Activated CD4-positive, alpha-beta T cell treated with anti-CD3 and anti-CD28 coated beads, Interleukin-2, amount 10 ng/mL, durations not matched to agents 7 days and 5 days (primary cell): Measurements from ENCODE around the gene DNAJC16. TPM values are rescaled to one million over a fixed set of nuclear protein-coding genes. Genes with fewer than 3 reads are reported as not detected.
"Not testable (repeated sequence)": the region's sequence is repeated elsewhere in the genome, so short reads cannot be mapped to it uniquely, and the experiment has no call there.

ENCODE experiments used
- CTCF ChIA-PET: fragments of 350-600 bp; sonication (Branson Sonifier 250); formaldehyde crosslinking; loops from one replicate; lab custom pipeline; 2021; ENCODE audit warnings: antibody characterized with exemption; lab: Charles Lee
- POLR2A ChIA-PET: fragments of 350-600 bp; sonication (Branson Sonifier 250); formaldehyde crosslinking; loops from one replicate; lab custom pipeline; 2021; ENCODE audit warnings: antibody characterized with exemption; lab: Charles Lee
- DNase-seq: peaks from one replicate; pipeline ENCODE4 v3.0.0-alpha.2; 2020
- H3K27ac Mint-ChIP-seq: one replicate; pipeline ENCODE4 v1.8.0; 2021; ENCODE audit warnings: mild to moderate bottlenecking, moderate library complexity, mixed read lengths
- H3K27me3 Mint-ChIP-seq: one replicate; pipeline ENCODE4 v1.8.0; 2021; ENCODE audit warnings: mixed read lengths
- H3K36me3 Mint-ChIP-seq: one replicate; pipeline ENCODE4 v1.8.0; 2021; ENCODE audit warnings: low read depth, mixed read lengths
- H3K4me1 Mint-ChIP-seq: one replicate; pipeline ENCODE4 v1.8.0; 2021; ENCODE audit warnings: mixed read lengths
- H3K4me3 Mint-ChIP-seq: one replicate; pipeline ENCODE4 v1.8.0; 2021; ENCODE audit warnings: mild to moderate bottlenecking, moderate library complexity, mixed read lengths
- H3K9me3 Mint-ChIP-seq: one replicate; pipeline ENCODE4 v1.8.0; 2021; ENCODE audit warnings: mixed read lengths
- total RNA-seq, 2 experiments: library from RNA; stranded (reverse); gene quantifications; one replicate each; pipeline ENCODE4 v1.2.3, GENCODE V29; 2021

DNAJC16 gene
- 10 to 100 TPM; 18.8 to 19.6 TPM for total RNA-seq

DNA sequence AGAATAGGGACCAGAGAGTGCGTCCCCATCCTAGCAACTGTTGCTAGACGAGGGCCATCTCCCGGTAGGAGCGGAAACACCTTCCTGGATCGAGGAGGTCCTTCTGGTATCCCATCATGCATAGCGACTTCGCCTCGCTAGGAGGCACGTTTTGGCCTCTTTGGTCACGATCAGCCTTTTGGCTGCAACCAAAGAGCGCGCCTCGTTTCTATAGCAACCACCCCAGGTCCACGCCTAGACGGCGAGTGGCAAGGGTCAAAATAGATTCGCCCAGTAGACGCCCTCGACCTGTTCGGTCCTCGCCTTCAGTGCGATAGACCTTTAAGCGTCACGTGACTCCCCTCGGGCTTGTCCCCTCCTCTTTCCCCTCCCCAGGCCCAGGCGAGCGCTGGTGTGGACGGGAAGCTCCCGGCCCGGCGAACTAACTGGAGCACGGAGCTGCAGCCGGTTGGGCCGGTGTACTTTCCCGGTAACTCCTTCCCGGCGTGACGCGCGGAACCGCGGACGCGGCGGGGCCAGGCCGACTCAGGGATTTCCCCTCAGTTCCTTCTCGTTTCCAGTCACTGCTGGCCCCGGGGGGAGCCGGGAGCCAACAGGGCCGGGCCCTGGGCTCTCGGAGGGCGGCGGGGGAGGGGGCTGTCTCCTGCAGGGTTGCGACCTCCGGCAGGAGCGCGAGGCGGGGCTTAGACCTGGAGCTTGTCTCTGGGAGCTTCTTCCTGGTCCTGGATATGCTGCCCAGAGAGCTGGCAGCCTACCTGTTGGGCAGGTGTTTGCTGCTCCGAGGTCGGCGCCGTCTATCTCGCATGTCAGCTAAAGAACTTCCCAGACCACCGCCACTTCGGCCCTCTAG is at the start of gene DNAJC16:
Gene DNAJC16 (plus strand): TSS at position 359 of the 850 bp plus-strand sequence. CDS start 2,258 bp downstream, outside the sequence.
- POLR2A ChIA-PET: no interaction called here
- H3K4me1 Mint-ChIP-seq: peaks cover 55% of the 10 kb centered on the region

DNA sequence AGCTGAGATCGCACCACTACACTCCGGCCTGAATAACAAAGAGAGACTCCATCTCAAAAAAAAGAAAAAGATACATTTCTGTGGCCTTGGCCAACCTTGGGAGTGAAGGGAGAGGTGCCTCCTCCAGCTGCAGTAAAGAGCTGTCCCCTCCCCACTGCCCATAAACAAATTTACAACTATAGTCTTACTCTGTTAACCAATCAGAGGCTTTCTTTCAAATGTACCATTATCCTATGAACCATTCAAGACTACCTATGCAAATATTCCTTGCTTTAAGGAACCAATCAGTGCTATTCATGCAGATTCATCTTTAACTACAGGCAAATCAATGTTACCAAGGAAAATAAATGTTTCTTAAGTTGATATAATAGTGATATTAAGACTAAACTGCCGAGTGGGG is 49.7 kb upstream of the DNAJC16 start:
- Mint-ChIP-seq H3K36me3 (no peaks in the 10 kb centered on the region), H3K4me3 (no peak overlapping the region), H3K4me1 (no peaks in the 10 kb centered on the region), H3K27ac (no peak overlapping the region), H3K27me3 (no peaks in the 10 kb centered on the region), H3K9me3 (no peaks in the 10 kb centered on the region)
- no peak for DNase-seq
- POLR2A ChIA-PET: no interaction called here
- CTCF ChIA-PET: no interaction called here

More for the DNA sequence above, at the start of gene DNAJC16:
- Mint-ChIP-seq H3K36me3 (peaks cover 10% of the 10 kb centered on the region), H3K4me3 (peak within 1 kb of the TSS; percentile 88), H3K27me3 (no peaks in the 10 kb centered on the region), H3K9me3 (no peaks in the 10 kb centered on the region), H3K27ac (peak within 1 kb of the TSS; percentile 98)
- peak; percentile 99 for DNase-seq
- CTCF ChIA-PET: interaction anchor here (0.7 to 2.0 kb wide), 6 partner anchors 13 to 554 kb away, joined by 3 to 4 read pairs (median 3); no protein-coding TSS in a partner anchor

- POLR2A ChIA-PET: no interaction called here
- CTCF ChIA-PET: no interaction called here
- H3K27me3 Mint-ChIP-seq: no peaks in the 10 kb centered on the region
- H3K36me3 Mint-ChIP-seq: no peaks in the 10 kb centered on the region
- no peaks in the 10 kb centered on the region for H3K4me1 Mint-ChIP-seq
- no peak for DNase-seq
- no peak overlapping the region for H3K4me3 Mint-ChIP-seq
- H3K27ac Mint-ChIP-seq: no peak overlapping the region
- H3K9me3 Mint-ChIP-seq: no peaks in the 10 kb centered on the region
Observed at GRCh38 chr1:15477646-15478212, 48.9 kb upstream of the DNAJC16 start.

DNA sequence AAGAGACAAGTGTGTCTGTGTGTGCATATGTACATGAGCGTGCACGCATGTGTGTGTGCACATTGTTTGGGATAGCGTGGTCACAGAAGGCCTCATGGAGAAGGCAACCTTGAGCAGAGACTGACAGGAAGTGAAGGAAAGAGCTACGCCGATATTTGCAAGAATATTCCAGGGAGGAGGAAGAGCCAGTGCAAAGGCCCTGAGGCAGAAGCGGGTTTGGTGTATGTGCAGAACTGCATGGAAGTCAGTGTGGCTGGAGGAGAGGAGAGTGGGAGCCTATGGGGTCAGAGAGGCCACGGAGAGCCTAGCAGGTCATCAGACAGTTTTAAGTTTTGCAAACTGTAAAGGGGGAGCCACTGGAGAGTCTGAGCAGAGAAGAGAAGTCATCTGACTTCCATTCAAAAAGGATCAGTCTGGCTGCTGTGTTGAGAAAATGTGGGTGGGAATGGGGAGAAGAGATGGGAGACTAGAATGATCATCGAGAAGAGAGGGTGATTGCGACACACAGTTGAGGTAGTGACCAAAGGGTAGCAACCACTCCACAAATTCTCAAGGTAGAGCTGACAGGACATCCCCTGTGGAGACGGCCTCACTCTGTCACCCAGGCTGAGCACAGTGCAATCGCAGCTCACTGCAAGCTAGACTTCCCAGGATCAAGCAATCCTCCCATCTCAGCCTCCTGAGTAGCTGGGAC is 46.8 kb upstream of the DNAJC16 start:
- no peak for DNase-seq
- no peaks in the 10 kb centered on the region for H3K27me3 Mint-ChIP-seq
- H3K4me3 Mint-ChIP-seq: no peak overlapping the region
- CTCF ChIA-PET: no interaction called here
- no peaks in the 10 kb centered on the region for H3K9me3 Mint-ChIP-seq
- POLR2A ChIA-PET: no interaction called here
- no peaks in the 10 kb centered on the region for H3K36me3 Mint-ChIP-seq
- no peak overlapping the region for H3K27ac Mint-ChIP-seq
- no peaks in the 10 kb centered on the region for H3K4me1 Mint-ChIP-seq

GRCh38 chr1:15482455-15482854 is 44.2 kb upstream of the DNAJC16 start:
- H3K4me1 Mint-ChIP-seq, H3K27me3 Mint-ChIP-seq, POLR2A ChIA-PET, H3K9me3 Mint-ChIP-seq, H3K4me3 Mint-ChIP-seq, DNase-seq, H3K36me3 Mint-ChIP-seq, H3K27ac Mint-ChIP-seq: not testable (repeated sequence)
- CTCF ChIA-PET: interaction anchor here (0.7 kb wide), 1 partner anchor 39 kb away, joined by 3 read pairs; no protein-coding TSS in a partner anchor

DNA sequence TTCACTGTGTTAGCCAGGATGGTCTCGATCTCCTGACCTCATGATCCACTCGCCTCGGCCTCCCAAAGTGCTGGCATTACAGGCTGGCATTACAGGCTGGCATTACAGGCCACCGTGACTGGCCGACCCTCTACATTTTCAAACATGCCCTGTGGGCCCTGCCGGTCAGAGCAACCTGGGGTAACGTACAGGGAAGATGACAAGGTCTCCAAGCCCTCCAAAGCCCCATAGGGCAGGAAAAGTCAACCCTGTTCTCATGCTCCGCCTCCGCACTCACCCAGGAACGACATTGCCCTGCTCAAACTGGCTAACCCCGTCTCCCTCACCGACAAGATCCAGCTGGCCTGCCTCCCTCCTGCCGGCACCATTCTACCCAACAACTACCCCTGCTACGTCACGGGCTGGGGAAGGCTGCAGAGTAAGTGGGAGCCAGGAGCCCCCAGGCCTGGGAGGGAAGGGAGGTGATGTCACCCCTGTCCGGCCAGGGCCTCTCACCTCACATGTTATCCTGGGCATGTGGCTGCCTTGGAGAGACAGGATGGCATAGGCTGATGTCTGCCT is 43.6 kb upstream of the DNAJC16 start:
- DNase-seq, H3K9me3 Mint-ChIP-seq, H3K27ac Mint-ChIP-seq, H3K36me3 Mint-ChIP-seq, POLR2A ChIA-PET, H3K27me3 Mint-ChIP-seq, H3K4me3 Mint-ChIP-seq, H3K4me1 Mint-ChIP-seq: not testable (repeated sequence)
- CTCF ChIA-PET: interaction anchor here (0.7 kb wide), 1 partner anchor 40 kb away, joined by 3 read pairs; no protein-coding TSS in a partner anchor

DNA sequence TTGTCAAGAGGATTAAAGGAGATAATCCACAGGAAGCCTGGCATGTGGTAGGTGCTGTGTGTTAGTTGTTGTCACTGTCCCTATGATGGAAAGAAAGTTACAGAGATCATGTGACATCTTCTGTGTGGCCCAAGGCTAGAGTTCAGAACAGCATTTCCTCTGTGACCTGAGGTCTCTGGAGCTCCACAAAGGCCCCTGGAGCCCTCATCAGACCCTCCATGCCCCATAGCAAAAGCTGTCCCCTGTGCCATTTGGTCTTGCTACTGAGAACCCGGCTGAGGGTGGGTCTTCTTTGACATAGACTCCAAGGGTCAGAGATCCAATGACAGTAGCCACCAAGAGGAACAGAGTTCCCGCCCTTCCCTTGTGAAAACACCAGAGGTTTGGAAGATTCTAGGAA is 42.7 kb upstream of the DNAJC16 start:
- Mint-ChIP-seq H3K27ac (no peak overlapping the region), H3K4me1 (no peaks in the 10 kb centered on the region), H3K27me3 (no peaks in the 10 kb centered on the region), H3K36me3 (peaks cover 2% of the 10 kb centered on the region), H3K4me3 (no peak overlapping the region), H3K9me3 (no peaks in the 10 kb centered on the region)
- DNase-seq: no peak
- POLR2A ChIA-PET: no interaction called here
- CTCF ChIA-PET: interaction anchor here (0.7 kb wide), 1 partner anchor 356 kb away, joined by 5 read pairs; no protein-coding TSS in a partner anchor

DNA sequence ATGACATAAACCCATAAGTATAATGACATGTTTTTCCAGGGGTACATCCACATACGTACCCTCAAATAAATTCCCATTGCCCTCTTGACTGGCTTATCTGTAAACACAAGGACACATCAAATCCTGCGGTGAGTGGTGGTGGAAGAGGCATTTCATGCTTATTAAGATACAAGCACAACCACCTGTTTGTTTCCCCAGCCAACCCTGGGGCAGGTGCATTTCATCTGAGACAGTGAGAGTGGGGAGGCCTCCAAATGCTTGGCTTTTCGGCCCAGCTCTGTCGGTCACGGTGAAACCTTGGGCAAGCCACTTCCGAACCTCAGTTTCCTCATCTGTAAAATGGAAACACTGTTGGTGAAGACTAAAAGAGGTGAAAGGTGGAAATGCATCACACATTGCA is 42.2 kb upstream of the DNAJC16 start:
- CTCF ChIA-PET: interaction anchor here (0.7 kb wide), 1 partner anchor 357 kb away, joined by 5 read pairs; no protein-coding TSS in a partner anchor
- H3K4me1 Mint-ChIP-seq, DNase-seq, POLR2A ChIA-PET, H3K27me3 Mint-ChIP-seq, H3K9me3 Mint-ChIP-seq, H3K36me3 Mint-ChIP-seq, H3K27ac Mint-ChIP-seq, H3K4me3 Mint-ChIP-seq: not testable (repeated sequence)

- H3K36me3 Mint-ChIP-seq: peaks cover 2% of the 10 kb centered on the region
- DNase-seq: no peak
- no peak overlapping the region for H3K27ac Mint-ChIP-seq
- H3K4me1 Mint-ChIP-seq: peaks cover 3% of the 10 kb centered on the region
- H3K9me3 Mint-ChIP-seq: no peaks in the 10 kb centered on the region
- no peak overlapping the region for H3K4me3 Mint-ChIP-seq
- POLR2A ChIA-PET: no interaction called here
- CTCF ChIA-PET: no interaction called here
- no peaks in the 10 kb centered on the region for H3K27me3 Mint-ChIP-seq
Observed at GRCh38 chr1:15485636-15486035, 41.0 kb upstream of the DNAJC16 start.

- not testable (repeated sequence) for DNase-seq
Observed at GRCh38 chr1:15486844-15487610, 39.6 kb upstream of the DNAJC16 start.

DNA sequence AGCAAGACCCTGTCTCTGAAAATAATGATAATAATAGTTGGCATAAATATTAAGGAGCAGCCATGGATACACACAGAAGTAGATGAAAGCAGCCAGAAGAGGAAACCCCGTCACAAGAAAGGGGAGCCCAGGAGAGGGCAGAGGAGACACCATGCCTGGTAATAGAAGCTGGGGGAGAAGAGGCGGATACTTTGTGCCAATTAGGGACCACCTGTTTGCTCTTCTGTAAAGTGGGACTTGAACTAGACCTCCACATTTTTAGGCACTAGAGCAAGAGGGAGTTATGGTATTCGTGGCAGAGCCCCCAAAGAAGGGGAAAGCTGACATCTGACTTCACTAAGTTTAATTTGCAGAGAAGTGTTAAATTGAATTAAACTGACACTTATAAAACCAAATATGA is 38.3 kb upstream of the DNAJC16 start:
- ChIA-PET CTCF (interaction anchor here (0.6 kb wide), 1 partner anchor 527 kb away, joined by 5 read pairs; no protein-coding TSS in a partner anchor), POLR2A (no interaction called here)
- no peak overlapping the region for H3K27ac Mint-ChIP-seq
- H3K36me3 Mint-ChIP-seq: peaks cover 4% of the 10 kb centered on the region
- H3K27me3 Mint-ChIP-seq: no peaks in the 10 kb centered on the region
- peaks cover 14% of the 10 kb centered on the region for H3K4me1 Mint-ChIP-seq
- H3K9me3 Mint-ChIP-seq: no peaks in the 10 kb centered on the region
- no peak for DNase-seq
- no peak overlapping the region for H3K4me3 Mint-ChIP-seq

More at GRCh38 chr1:15486844-15487610, 39.6 kb upstream of the DNAJC16 start:
- POLR2A ChIA-PET, H3K9me3 Mint-ChIP-seq, H3K27ac Mint-ChIP-seq, H3K4me3 Mint-ChIP-seq, H3K36me3 Mint-ChIP-seq, CTCF ChIA-PET, H3K27me3 Mint-ChIP-seq: not testable (repeated sequence)
- H3K4me1 Mint-ChIP-seq: peaks cover 14% of the 10 kb centered on the region
